ENCODE results near the gene FBXL20.

Gene FBXL20

GRCh38 chr17:39213852-39214251 lies 187.6 kb downstream of the FBXL20 start:
- Histone ChIP-seq H3K23ac (ENCODE audit: low read length) (no peak overlapping the region), H2BK120ac (ENCODE audit: insufficient read depth, low read length, poor library complexity) (no peak overlapping the region), H2BK12ac (ENCODE audit: low read length) (no peak overlapping the region), H3K36me3 (ENCODE audit: control insufficient read depth in 1 of 2, insufficient read depth in 2 of 2, low read length in 2 of 2) (no peaks in the 10 kb centered on the region), H3K27me3 (ENCODE audit: insufficient read depth, low read length) (peaks cover 21% of the 10 kb centered on the region), H3K4me2 (ENCODE audit: low read length) (no peak overlapping the region), H2AFZ (ENCODE audit: insufficient read depth, low read length, poor library complexity) (no peak overlapping the region), H3K9ac (ENCODE audit: low read length) (no peak overlapping the region), H2BK5ac (ENCODE audit: low read depth, low read length, poor library complexity) (no peak overlapping the region), H3K9me3 (ENCODE audit: insufficient read depth, low read depth, low read length) (peaks cover 9% of the 10 kb centered on the region), H3K4ac (ENCODE audit: low read depth, low read length) (no peak overlapping the region), H3K27ac (ENCODE audit: low read depth, low read length) (no peak overlapping the region), H4K91ac (ENCODE audit: low read depth, low read length) (no peak overlapping the region), H3K14ac (ENCODE audit: low read length) (no peak overlapping the region), H2AK5ac (ENCODE audit: low read length) (no peak overlapping the region), H3K18ac (ENCODE audit: low read length) (no peak overlapping the region), H3K79me2 (ENCODE audit: control insufficient read depth, insufficient read depth, low read length, poor library complexity) (no peaks in the 10 kb centered on the region), H3K4me1 (ENCODE audit: control insufficient read depth in 1 of 2, insufficient read depth in 2 of 2, low read length in 2 of 2) (peaks cover 2% of the 10 kb centered on the region in 2 experiments), H4K8ac (ENCODE audit: low read depth, low read length) (no peak overlapping the region), H3K4me3 (ENCODE audit: low read depth, low read length) (no peak overlapping the region), H4K12ac (ENCODE audit: low read depth, low read length) (no peak overlapping the region), H3K79me1 (ENCODE audit: low read length) (no peaks in the 10 kb centered on the region)
- DNase-seq = peak; percentile 50 to 59
- no CpG with 5 or more reads among the region's 9 CpGs for WGBS (ENCODE audit: extremely low coverage, insufficient coverage, insufficient read length)

GRCh38 chr17:39212841-39213480 lies 188.5 kb downstream of the FBXL20 start:
- Histone ChIP-seq H2BK120ac (ENCODE audit: insufficient read depth, low read length, poor library complexity) (no peak overlapping the region), H3K27me3 (ENCODE audit: insufficient read depth, low read length) (peaks cover 20% of the 10 kb centered on the region), H2BK12ac (ENCODE audit: low read length) (no peak overlapping the region), H4K91ac (ENCODE audit: low read depth, low read length) (no peak overlapping the region), H3K9ac (ENCODE audit: low read length) (no peak overlapping the region), H2AK5ac (ENCODE audit: low read length) (no peak overlapping the region), H3K79me2 (ENCODE audit: control insufficient read depth, insufficient read depth, low read length, poor library complexity) (no peaks in the 10 kb centered on the region), H3K4ac (ENCODE audit: low read depth, low read length) (no peak overlapping the region), H2AFZ (ENCODE audit: insufficient read depth, low read length, poor library complexity) (no peak overlapping the region), H4K12ac (ENCODE audit: low read depth, low read length) (no peak overlapping the region), H3K4me2 (ENCODE audit: low read length) (no peak overlapping the region), H2BK5ac (ENCODE audit: low read depth, low read length, poor library complexity) (no peak overlapping the region), H3K4me3 (ENCODE audit: low read depth, low read length) (no peak overlapping the region), H4K8ac (ENCODE audit: low read depth, low read length) (no peak overlapping the region), H3K27ac (ENCODE audit: low read depth, low read length) (no peak overlapping the region), H3K9me3 (ENCODE audit: insufficient read depth, low read depth, low read length) (peaks cover 11% of the 10 kb centered on the region), H3K79me1 (ENCODE audit: low read length) (no peaks in the 10 kb centered on the region), H3K23ac (ENCODE audit: low read length) (no peak overlapping the region), H3K18ac (ENCODE audit: low read length) (no peak overlapping the region), H3K36me3 (ENCODE audit: control insufficient read depth in 1 of 2, insufficient read depth in 2 of 2, low read length in 2 of 2) (no peaks in the 10 kb centered on the region), H3K14ac (ENCODE audit: low read length) (no peak overlapping the region), H3K4me1 (ENCODE audit: control insufficient read depth in 1 of 2, insufficient read depth in 2 of 2, low read length in 2 of 2) (peaks cover 2% of the 10 kb centered on the region in 2 experiments)
- no CpG with 5 or more reads among the region's 16 CpGs for WGBS (ENCODE audit: extremely low coverage, insufficient coverage, insufficient read length)
- no peak for DNase-seq

GRCh38 chr17:39212195-39212810 lies 189.1 kb downstream of the FBXL20 start:
- Histone ChIP-seq H3K4me2 (ENCODE audit: low read length) (no peak overlapping the region), H2BK120ac (ENCODE audit: insufficient read depth, low read length, poor library complexity) (no peak overlapping the region), H3K27ac (ENCODE audit: low read depth, low read length) (no peak overlapping the region), H2BK5ac (ENCODE audit: low read depth, low read length, poor library complexity) (no peak overlapping the region), H3K9ac (ENCODE audit: low read length) (no peak overlapping the region), H2AK5ac (ENCODE audit: low read length) (no peak overlapping the region), H4K91ac (ENCODE audit: low read depth, low read length) (no peak overlapping the region), H4K12ac (ENCODE audit: low read depth, low read length) (no peak overlapping the region), H3K14ac (ENCODE audit: low read length) (no peak overlapping the region), H3K27me3 (ENCODE audit: insufficient read depth, low read length) (peaks cover 20% of the 10 kb centered on the region), H2AFZ (ENCODE audit: insufficient read depth, low read length, poor library complexity) (no peak overlapping the region), H3K4ac (ENCODE audit: low read depth, low read length) (no peak overlapping the region), H3K23ac (ENCODE audit: low read length) (no peak overlapping the region), H3K79me2 (ENCODE audit: control insufficient read depth, insufficient read depth, low read length, poor library complexity) (no peaks in the 10 kb centered on the region), H2BK12ac (ENCODE audit: low read length) (no peak overlapping the region), H3K9me3 (ENCODE audit: insufficient read depth, low read depth, low read length) (peaks cover 8% of the 10 kb centered on the region), H3K4me1 (ENCODE audit: control insufficient read depth in 1 of 2, insufficient read depth in 2 of 2, low read length in 2 of 2) (peaks cover 2% of the 10 kb centered on the region in 2 experiments), H3K4me3 (ENCODE audit: low read depth, low read length) (no peak overlapping the region), H3K79me1 (ENCODE audit: low read length) (no peaks in the 10 kb centered on the region), H3K36me3 (ENCODE audit: control insufficient read depth in 1 of 2, insufficient read depth in 2 of 2, low read length in 2 of 2) (no peaks in the 10 kb centered on the region), H3K18ac (ENCODE audit: low read length) (no peak overlapping the region), H4K8ac (ENCODE audit: low read depth, low read length) (no peak overlapping the region)
- no CpG with 5 or more reads among the region's 11 CpGs for WGBS (ENCODE audit: extremely low coverage, insufficient coverage, insufficient read length)
- no peak for DNase-seq

- Histone ChIP-seq H3K27me3 (ENCODE audit: insufficient read depth, low read length) (peaks cover 18% of the 10 kb centered on the region), H2BK5ac (ENCODE audit: low read depth, low read length, poor library complexity) (no peak overlapping the region), H3K14ac (ENCODE audit: low read length) (no peak overlapping the region), H2AFZ (ENCODE audit: insufficient read depth, low read length, poor library complexity) (no peak overlapping the region), H3K18ac (ENCODE audit: low read length) (no peak overlapping the region), H3K9me3 (ENCODE audit: insufficient read depth, low read depth, low read length) (peaks cover 3% of the 10 kb centered on the region), H3K79me1 (ENCODE audit: low read length) (no peaks in the 10 kb centered on the region), H3K4me3 (ENCODE audit: low read depth, low read length) (no peak overlapping the region), H3K4ac (ENCODE audit: low read depth, low read length) (no peak overlapping the region), H3K4me1 (ENCODE audit: control insufficient read depth in 1 of 2, insufficient read depth in 2 of 2, low read length in 2 of 2) (peaks cover 2% of the 10 kb centered on the region in 2 experiments), H2BK120ac (ENCODE audit: insufficient read depth, low read length, poor library complexity) (no peak overlapping the region), H4K12ac (ENCODE audit: low read depth, low read length) (no peak overlapping the region), H3K23ac (ENCODE audit: low read length) (no peak overlapping the region), H2AK5ac (ENCODE audit: low read length) (no peak overlapping the region), H3K79me2 (ENCODE audit: control insufficient read depth, insufficient read depth, low read length, poor library complexity) (no peaks in the 10 kb centered on the region), H4K91ac (ENCODE audit: low read depth, low read length) (no peak overlapping the region), H2BK12ac (ENCODE audit: low read length) (no peak overlapping the region), H3K36me3 (ENCODE audit: control insufficient read depth in 1 of 2, insufficient read depth in 2 of 2, low read length in 2 of 2) (peaks cover 0 to 2% of the 10 kb centered on the region in 2 experiments), H3K9ac (ENCODE audit: low read length) (no peak overlapping the region), H3K27ac (ENCODE audit: low read depth, low read length) (no peak overlapping the region), H3K4me2 (ENCODE audit: low read length) (peak overlapping the region; percentile 45), H4K8ac (ENCODE audit: low read depth, low read length) (no peak overlapping the region)
- DNase-seq = no peak
- WGBS (ENCODE audit: extremely low coverage, insufficient coverage, insufficient read length) = no CpG with 5 or more reads among the region's 22 CpGs
These were observed 191.4 kb downstream of the FBXL20 start for GRCh38 chr17:39210093-39210434.

Data from trophoblast cell (in vitro differentiated cells and primary cell).